KMS-11 (cell line): ENCODE results near the gene RGL2.
A peak's percentile ranks its signal among the peaks of the same experiment; 100 is the strongest.

Source experiments
- H2AFZ ChIP-seq: fragments of 200-600 bp; sonication (generic); 2 replicates; pipeline ENCODE4 v1.6.1; 2016; ENCODE audit warnings: antibody characterized with exemption, mixed run types, low read depth
- H3K27ac ChIP-seq: fragments of 200-600 bp; sonication (generic); 2 replicates; pipeline ENCODE4 v1.6.1; 2016; ENCODE audit warnings: mild to moderate bottlenecking, mixed run types
- H3K27me3 ChIP-seq: fragments of 200-600 bp; sonication (generic); 2 replicates; pipeline ENCODE4 v1.6.1; 2017; ENCODE audit warnings: mild to moderate bottlenecking, low read depth, mixed run types, moderate library complexity; ENCODE audit not compliant: insufficient read depth
- H3K36me3 ChIP-seq: fragments of 200-600 bp; sonication (generic); 2 replicates; pipeline ENCODE4 v1.6.1; 2017; ENCODE audit warnings: mild to moderate bottlenecking, mixed run types; ENCODE audit not compliant: insufficient read depth
- H3K4me1 ChIP-seq: fragments of 200-600 bp; sonication (generic); 2 replicates; pipeline ENCODE4 v1.6.1; 2016; ENCODE audit warnings: mild to moderate bottlenecking, low read depth, mixed run types; ENCODE audit not compliant: poor library complexity, severe bottlenecking
- H3K4me2 ChIP-seq: fragments of 200-600 bp; sonication (generic); 2 replicates; pipeline ENCODE4 v1.7.0; 2016; ENCODE audit warnings: mild to moderate bottlenecking, mixed run types
- H3K4me3 ChIP-seq: fragments of 200-600 bp; sonication (generic); IDR thresholded peaks from 2 replicates; pipeline ENCODE4 v1.6.1; 2017; ENCODE audit warnings: low read depth, low read length, mixed read lengths; ENCODE audit not compliant: insufficient read depth
- H3K79me2 ChIP-seq: fragments of 200-600 bp; sonication (generic); 2 replicates; pipeline ENCODE4 v1.6.1; 2016; ENCODE audit warnings: low read depth, mixed run types; ENCODE audit not compliant: insufficient read depth
- H3K9ac ChIP-seq: fragments of 200-600 bp; sonication (generic); 2 replicates; pipeline ENCODE4 v1.6.1; 2016; ENCODE audit warnings: mild to moderate bottlenecking, mixed run types
- H4K20me1 ChIP-seq: fragments of 200-600 bp; sonication (generic); 2 replicates; pipeline ENCODE4 v1.6.1; 2016; ENCODE audit warnings: mild to moderate bottlenecking, mixed run types; ENCODE audit not compliant: insufficient read depth
- CTCF ChIP-seq: fragments of 200-600 bp; sonication (generic); conservative IDR thresholded peaks from 2 replicates; pipeline ENCODE4 v1.6.1; 2017; ENCODE audit warnings: low read depth, mild to moderate bottlenecking, antibody characterized with exemption, low read length, moderate library complexity, mixed read lengths

RGL2 gene

DNA sequence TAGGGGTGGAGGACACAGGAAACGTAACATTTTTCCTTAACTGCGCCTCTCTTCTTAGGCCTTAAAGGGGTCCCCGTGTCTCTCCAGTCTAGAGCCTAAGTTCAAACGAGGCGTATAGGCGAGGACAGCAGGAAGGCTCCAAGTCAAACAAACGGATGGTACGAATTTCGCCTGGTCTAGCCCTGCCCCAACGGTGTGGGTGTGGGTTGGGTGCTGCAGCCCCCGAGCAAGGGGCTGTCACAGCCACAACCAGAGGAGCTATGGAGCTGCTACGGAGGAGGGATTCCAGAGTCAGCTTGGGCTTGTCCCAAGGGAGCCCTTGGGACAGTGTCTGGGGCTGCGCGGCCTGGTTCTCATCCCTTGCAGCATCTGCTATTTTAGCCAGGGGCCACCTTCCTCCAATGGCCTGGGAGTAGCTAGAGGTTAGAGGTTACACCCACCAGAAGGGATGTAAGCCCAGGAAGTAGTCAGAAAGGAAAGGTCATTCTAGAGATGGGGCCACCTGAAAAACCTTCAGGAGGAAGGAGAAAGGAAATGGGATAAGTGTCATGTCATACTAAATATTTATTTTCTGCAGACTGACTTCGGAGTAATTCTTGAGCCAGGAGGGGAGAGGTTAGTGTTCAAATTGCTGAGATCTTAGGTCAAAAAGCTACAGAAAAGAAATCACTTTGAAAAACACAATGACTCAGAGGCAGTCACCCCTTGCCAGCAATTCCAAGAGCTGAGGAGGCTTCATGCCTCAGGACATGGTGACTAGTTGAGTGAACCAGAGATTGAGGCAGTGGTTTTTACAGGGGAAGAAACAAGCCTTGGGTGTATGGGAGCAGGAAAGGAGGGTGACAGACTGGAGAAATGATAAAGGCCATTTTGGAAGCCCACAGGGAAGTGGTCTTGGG is 48.8 kb downstream of the RGL2 start:
- no peak for TF ChIP-seq CTCF

GRCh38 chr6:33248932-33249731 is 49.6 kb downstream of the RGL2 start:
- Histone ChIP-seq H3K27me3 (no peaks in the 10 kb centered on the region), H3K36me3 (no peaks in the 10 kb centered on the region), H3K79me2 (no peaks in the 10 kb centered on the region), H2AFZ (peak overlapping the region; percentile 97), H3K4me3 (no peak overlapping the region), H3K9ac (peak overlapping the region; percentile 83), H3K4me2 (peak overlapping the region; percentile 100), H3K27ac (peak overlapping the region; percentile 88), H4K20me1 (no peaks in the 10 kb centered on the region), H3K4me1 (peaks cover 9% of the 10 kb centered on the region)
- no peak; the same call in 1 of the 2 replicates for TF ChIP-seq CTCF

More for the DNA sequence above, 48.8 kb downstream of the RGL2 start:
- Histone ChIP-seq H2AFZ (peak overlapping the region; percentile 44; the same call in 1 of the 2 replicates), H3K36me3 (no peaks in the 10 kb centered on the region), H4K20me1 (no peaks in the 10 kb centered on the region), H3K9ac (peak overlapping the region; percentile 73), H3K79me2 (no peaks in the 10 kb centered on the region), H3K4me3 (no peak overlapping the region), H3K4me2 (peak overlapping the region; percentile 61), H3K27me3 (no peaks in the 10 kb centered on the region), H3K27ac (peak overlapping the region; percentile 59), H3K4me1 (peaks cover 9% of the 10 kb centered on the region)

DNA sequence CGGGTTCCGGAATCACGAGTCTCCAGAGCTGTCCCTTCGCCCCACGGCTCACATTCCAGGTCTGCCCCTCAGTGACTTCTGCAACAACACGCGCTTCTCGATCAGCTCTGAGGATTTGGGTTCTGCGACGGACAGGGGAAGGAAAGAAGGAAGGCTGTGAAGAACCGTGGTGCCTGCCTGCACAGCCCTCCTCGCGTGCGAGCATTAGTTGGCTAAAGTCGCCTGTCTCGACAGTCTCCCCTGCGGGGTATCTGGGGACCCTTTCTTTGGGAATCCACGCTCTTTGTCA is 50.2 kb downstream of the RGL2 start:
- Histone ChIP-seq H3K4me1 (peaks cover 9% of the 10 kb centered on the region), H3K79me2 (no peaks in the 10 kb centered on the region), H3K9ac (peak overlapping the region; percentile 83), H3K4me2 (peak overlapping the region; percentile 100), H3K36me3 (no peaks in the 10 kb centered on the region), H4K20me1 (no peaks in the 10 kb centered on the region), H3K27me3 (no peaks in the 10 kb centered on the region), H2AFZ (peak overlapping the region; percentile 97), H3K27ac (peak overlapping the region; percentile 88), H3K4me3 (no peak overlapping the region)
- peak; percentile 34 for TF ChIP-seq CTCF

DNA sequence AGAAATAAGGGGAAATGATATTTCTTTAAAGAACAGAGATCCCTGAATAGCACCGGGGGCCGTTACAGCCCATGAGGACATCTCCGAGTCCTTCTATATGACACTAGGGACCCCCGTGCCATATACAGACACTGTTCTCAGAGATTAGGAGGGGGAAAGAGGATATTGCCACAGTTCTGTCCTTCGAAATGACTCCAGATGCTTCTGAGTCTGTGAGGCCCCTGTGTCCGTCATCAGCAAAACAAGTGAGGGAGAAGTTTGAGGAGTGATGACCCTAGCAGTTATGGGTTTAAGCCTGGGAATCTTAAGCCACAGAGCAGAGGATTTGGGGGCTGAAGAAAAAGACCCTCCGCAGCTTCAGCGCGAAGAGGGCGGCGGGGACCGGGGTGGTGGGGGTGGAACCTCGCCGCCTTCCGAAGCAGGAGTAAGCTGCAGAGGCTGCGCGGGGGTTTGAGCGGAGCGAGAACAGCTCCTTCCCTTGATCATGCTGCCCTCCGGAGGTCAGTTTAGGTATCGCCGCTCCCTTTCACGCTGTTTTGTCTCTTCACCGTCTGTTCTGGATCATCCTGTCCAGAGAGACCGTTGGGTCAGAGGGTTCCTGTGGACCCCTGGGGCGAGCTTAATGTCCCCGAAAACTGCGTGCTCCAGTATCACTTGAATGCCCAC is 50.6 kb downstream of the RGL2 start:
- no peaks in the 10 kb centered on the region for H4K20me1 ChIP-seq
- peak overlapping the region; percentile 83 for H3K9ac ChIP-seq
- H2AFZ ChIP-seq, result peak overlapping the region; percentile 97
- H3K79me2 ChIP-seq, result no peaks in the 10 kb centered on the region
- peak; percentile 74 for TF ChIP-seq CTCF
- peaks cover 9% of the 10 kb centered on the region for H3K4me1 ChIP-seq
- H3K36me3 ChIP-seq, result no peaks in the 10 kb centered on the region
- no peaks in the 10 kb centered on the region for H3K27me3 ChIP-seq
- peak overlapping the region; percentile 88 for H3K27ac ChIP-seq
- no peak overlapping the region for H3K4me3 ChIP-seq
- peak overlapping the region; percentile 100 for H3K4me2 ChIP-seq
